GM19397 (cell line): ENCODE results near the gene CNMD.
"Not testable (repeated sequence)": the region's sequence is repeated elsewhere in the genome, so short reads cannot be mapped to it uniquely, and the experiment has no call there.

ENCODE experiments used
- ATAC-seq: cut with Tn5 transposase; IDR thresholded peaks from one replicate; pipeline ENCODE4 v1.9.1; 2021; ENCODE audit warnings: mild to moderate bottlenecking, moderate library complexity; ENCODE audit not compliant: unreplicated experiment

CNMD gene

GRCh38 chr13:52746141-52746540 is 6.5 kb upstream of the CNMD start:
- no peak for ATAC-seq

GRCh38 chr13:52744842-52745375 is 5.3 kb upstream of the CNMD start:
- no peak for ATAC-seq

- ATAC-seq, result no peak
These were observed 4.4 kb upstream of the CNMD start for GRCh38 chr13:52743988-52744387.

GRCh38 chr13:52743569-52743968 is 3.9 kb upstream of the CNMD start:
- no peak for ATAC-seq

GRCh38 chr13:52738719-52739467 is 727 bp downstream of the CNMD start:
- peak; percentile 76 for ATAC-seq

- no peak for ATAC-seq
These were observed 1.7 kb downstream of the CNMD start for GRCh38 chr13:52737965-52738364.

- ATAC-seq, result no peak
These were observed 2.2 kb downstream of the CNMD start for GRCh38 chr13:52737451-52737850.

- no peak for ATAC-seq
These were observed 2.7 kb downstream of the CNMD start for GRCh38 chr13:52736891-52737290.

- ATAC-seq, result no peak
These were observed 5.5 kb downstream of the CNMD start for GRCh38 chr13:52734075-52734623.

- no peak for ATAC-seq
These were observed 13.4 kb downstream of the CNMD start for GRCh38 chr13:52726258-52726657.

- ATAC-seq, result no peak
These were observed 14.3 kb downstream of the CNMD start for GRCh38 chr13:52725302-52725701.

GRCh38 chr13:52723181-52723580 is 16.4 kb downstream of the CNMD start:
- no peak for ATAC-seq

- not testable (repeated sequence) for ATAC-seq
These were observed 18.3 kb downstream of the CNMD start for GRCh38 chr13:52721356-52721755.

- ATAC-seq, result not testable (repeated sequence)
These were observed 18.7 kb downstream of the CNMD start for GRCh38 chr13:52720904-52721303.

- no peak for ATAC-seq
These were observed 25.7 kb downstream of the CNMD start for GRCh38 chr13:52713894-52714293.

- no peak for ATAC-seq
These were observed 27.2 kb downstream of the CNMD start for GRCh38 chr13:52712385-52712784.

- no peak for ATAC-seq
These were observed 28.3 kb downstream of the CNMD start for GRCh38 chr13:52711286-52711685.

GRCh38 chr13:52708266-52708665 is 31.4 kb downstream of the CNMD start:
- not testable (repeated sequence) for ATAC-seq

- no peak for ATAC-seq
These were observed 32.2 kb downstream of the CNMD start for GRCh38 chr13:52707375-52707774.

GRCh38 chr13:52706081-52706480 is 33.5 kb downstream of the CNMD start:
- ATAC-seq, result no peak

- no peak for ATAC-seq
These were observed 36.1 kb downstream of the CNMD start for GRCh38 chr13:52703482-52703881.

- no peak for ATAC-seq
These were observed 37.7 kb downstream of the CNMD start for GRCh38 chr13:52701728-52702465.
